ENCODE data around the gene OR8B4.
"Not testable (repeated sequence)": the region's sequence is repeated elsewhere in the genome, so short reads cannot be mapped to it uniquely, and the experiment has no call there.

OR8B4 gene

GRCh38 chr11:124421043-124421442 lies 3.6 kb downstream of the OR8B4 start:
- no peak for DNase-seq (ENCODE audit: low read depth)
- no peak overlapping the region for H3K4me3 ChIP-seq (ENCODE audit: control insufficient read depth, low read depth, low read length)
- TF ChIP-seq CTCF (conservative IDR thresholded peaks at IDR 0.05; ENCODE audit: control insufficient read depth, insufficient read depth, low read depth, low read length) = no peak

DNA sequence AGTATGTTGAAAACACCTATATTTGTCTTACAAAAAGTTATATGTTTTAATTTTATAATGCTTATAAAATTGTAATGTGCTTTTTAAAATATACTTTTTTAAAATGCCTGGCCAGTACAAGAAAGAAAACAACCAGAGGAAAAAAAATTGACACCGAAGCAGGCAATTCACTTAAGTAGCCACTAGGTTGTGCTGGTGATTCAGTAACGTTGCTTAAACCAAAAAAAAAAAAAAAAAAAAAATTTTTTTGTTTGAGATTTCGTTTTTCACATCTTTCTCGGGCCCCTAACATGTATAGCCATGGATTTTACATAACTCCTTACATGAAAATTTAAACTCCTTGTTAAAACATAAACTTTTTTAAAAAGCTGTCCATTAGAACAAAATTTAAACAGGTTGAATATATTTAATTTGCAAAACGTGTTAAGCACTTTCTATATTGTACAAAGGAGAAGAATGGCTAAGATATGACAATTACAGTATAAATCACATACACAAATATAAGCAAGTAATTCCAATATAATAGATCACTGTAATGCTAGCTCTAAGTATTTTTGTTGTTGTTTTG lies 9.2 kb downstream of the OR8B4 start:
- TF ChIP-seq CTCF (conservative IDR thresholded peaks at IDR 0.05; ENCODE audit: control insufficient read depth, insufficient read depth, low read depth, low read length) = peak; percentile 74
- H3K4me3 ChIP-seq (ENCODE audit: control insufficient read depth, low read depth, low read length) = no peak overlapping the region
- peak; percentile 71 for DNase-seq (ENCODE audit: low read depth)

- DNase-seq (ENCODE audit: low read depth) = no peak
- no peak for TF ChIP-seq CTCF (conservative IDR thresholded peaks at IDR 0.05; ENCODE audit: control insufficient read depth, insufficient read depth, low read depth, low read length)
Observed at GRCh38 chr11:124409906-124410305, 14.8 kb downstream of the OR8B4 start.

GRCh38 chr11:124405581-124405980 lies 19.1 kb downstream of the OR8B4 start:
- no peak for DNase-seq (ENCODE audit: low read depth)
- no peak overlapping the region for H3K4me3 ChIP-seq (ENCODE audit: control insufficient read depth, low read depth, low read length)
- no peak for TF ChIP-seq CTCF (conservative IDR thresholded peaks at IDR 0.05; ENCODE audit: control insufficient read depth, insufficient read depth, low read depth, low read length)

More at GRCh38 chr11:124409906-124410305, 14.8 kb downstream of the OR8B4 start:
- no peak overlapping the region for H3K4me3 ChIP-seq (ENCODE audit: control insufficient read depth, low read depth, low read length)

- not testable (repeated sequence) for DNase-seq (ENCODE audit: low read depth); H3K4me3 ChIP-seq (ENCODE audit: control insufficient read depth, low read depth, low read length)
Observed at GRCh38 chr11:124403186-124403585, 21.5 kb downstream of the OR8B4 start.

GRCh38 chr11:124402326-124402922 lies 22.2 kb downstream of the OR8B4 start:
- TF ChIP-seq CTCF (conservative IDR thresholded peaks at IDR 0.05; ENCODE audit: control insufficient read depth, insufficient read depth, low read depth, low read length) = peak; percentile 85
- peak; percentile 86 for DNase-seq (ENCODE audit: low read depth)

GRCh38 chr11:124398924-124399323 lies 25.7 kb downstream of the OR8B4 start, which contains the start of gene OR8B3:
Gene OR8B3, minus strand, starts transcription at chr11:124399024. Its CDS starts 1,673 bp downstream, at chr11:124397351.
- no peak within 1 kb of the TSS for H3K4me3 ChIP-seq (ENCODE audit: control insufficient read depth, low read depth, low read length)
- no peak for TF ChIP-seq CTCF (conservative IDR thresholded peaks at IDR 0.05; ENCODE audit: control insufficient read depth, insufficient read depth, low read depth, low read length)
- no peak for DNase-seq (ENCODE audit: low read depth)

More at GRCh38 chr11:124402326-124402922, 22.2 kb downstream of the OR8B4 start:
- H3K4me3 ChIP-seq (ENCODE audit: control insufficient read depth, low read depth, low read length) = no peak overlapping the region

DNA sequence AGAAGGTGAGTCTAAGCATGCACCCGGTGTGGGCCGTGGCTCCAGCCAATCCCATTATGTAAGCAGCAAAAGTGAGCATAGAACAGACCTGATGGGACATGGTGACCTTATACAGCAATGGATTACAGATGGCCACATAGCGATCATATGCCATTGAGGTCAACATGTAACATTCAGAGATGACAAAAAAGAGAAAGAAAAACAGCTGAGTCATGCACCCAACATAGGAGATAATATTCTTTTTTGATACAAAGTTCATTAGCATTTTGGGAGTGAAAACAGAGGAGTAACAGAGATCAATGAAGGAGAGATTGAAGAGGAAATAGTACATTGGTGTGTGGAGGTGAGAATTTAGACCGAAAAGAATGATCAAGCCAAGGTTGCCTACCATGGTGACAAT lies 27.8 kb downstream of the OR8B4 start:
- DNase-seq (ENCODE audit: low read depth); H3K4me3 ChIP-seq (ENCODE audit: control insufficient read depth, low read depth, low read length): not testable (repeated sequence)

Data from fibroblast of mammary gland (primary cell).